IPS-18c (cell line): ENCODE data around the gene FAM209A.
"Not testable (repeated sequence)": the region's sequence is repeated elsewhere in the genome, so short reads cannot be mapped to it uniquely, and the experiment has no call there.

ENCODE experiments used
- H3K4me3 ChIP-seq: 2 replicates; pipeline ENCODE4 v1.7.0; 2013; ENCODE audit warnings: low read depth, mild to moderate bottlenecking, low read length, moderate library complexity; ENCODE audit not compliant: insufficient read depth
- H3K9me3 ChIP-seq: one replicate; pipeline ENCODE4 v1.6.1; 2013; ENCODE audit warnings: mild to moderate bottlenecking, low read length, moderate library complexity; ENCODE audit not compliant: control insufficient read depth, insufficient read depth

The FAM209A gene

GRCh38 chr20:56520746-56521354 lies 3.7 kb upstream of the FAM209A start:
- H3K4me3 ChIP-seq, H3K9me3 ChIP-seq: not testable (repeated sequence)

GRCh38 chr20:56522311-56522710 lies 2.2 kb upstream of the FAM209A start:
- Histone ChIP-seq H3K9me3 (peaks cover 9% of the 10 kb centered on the region), H3K4me3 (no peak overlapping the region)

GRCh38 chr20:56527521-56527920 lies 3.0 kb downstream of the FAM209A start:
- H3K4me3 ChIP-seq: no peak overlapping the region
- H3K9me3 ChIP-seq: no peaks in the 10 kb centered on the region

- H3K9me3 ChIP-seq, H3K4me3 ChIP-seq: not testable (repeated sequence)
Observed at GRCh38 chr20:56532946-56533345, 8.4 kb downstream of the FAM209A start, which contains the start of gene FAM209B. Gene FAM209B, plus strand, starts transcription at chr20:56533246. Its CDS starts 96 bp downstream, at chr20:56533342.

GRCh38 chr20:56537997-56538396 lies 13.5 kb downstream of the FAM209A start:
- H3K9me3 ChIP-seq: no peaks in the 10 kb centered on the region
- H3K4me3 ChIP-seq: no peak overlapping the region

- Histone ChIP-seq H3K9me3 (no peaks in the 10 kb centered on the region), H3K4me3 (no peak overlapping the region)
Observed at GRCh38 chr20:56540415-56540814, 15.9 kb downstream of the FAM209A start.

GRCh38 chr20:56542489-56543030 lies 18.0 kb downstream of the FAM209A start:
- Histone ChIP-seq H3K9me3 (no peaks in the 10 kb centered on the region), H3K4me3 (no peak overlapping the region)

- no peak overlapping the region for H3K4me3 ChIP-seq
- peaks cover 2% of the 10 kb centered on the region for H3K9me3 ChIP-seq
Observed at GRCh38 chr20:56551571-56551970, 27.0 kb downstream of the FAM209A start.

GRCh38 chr20:56552911-56553629 lies 28.5 kb downstream of the FAM209A start:
- Histone ChIP-seq H3K4me3 (no peak overlapping the region), H3K9me3 (no peaks in the 10 kb centered on the region)

- Histone ChIP-seq H3K9me3 (no peaks in the 10 kb centered on the region), H3K4me3 (no peak overlapping the region)
Observed at GRCh38 chr20:56554869-56555268, 30.3 kb downstream of the FAM209A start.

- Histone ChIP-seq H3K4me3 (no peak overlapping the region), H3K9me3 (no peaks in the 10 kb centered on the region)
Observed at GRCh38 chr20:56558968-56559367, 34.4 kb downstream of the FAM209A start.

- not testable (repeated sequence) for H3K9me3 ChIP-seq, H3K4me3 ChIP-seq
Observed at GRCh38 chr20:56564526-56564925, 40.0 kb downstream of the FAM209A start.

GRCh38 chr20:56565511-56565910 lies 41.0 kb downstream of the FAM209A start:
- H3K4me3 ChIP-seq: no peak overlapping the region
- no peaks in the 10 kb centered on the region for H3K9me3 ChIP-seq

GRCh38 chr20:56566621-56567020 lies 42.1 kb downstream of the FAM209A start:
- Histone ChIP-seq H3K9me3 (no peaks in the 10 kb centered on the region), H3K4me3 (no peak overlapping the region)

GRCh38 chr20:56570832-56571231 lies 46.3 kb downstream of the FAM209A start:
- no peak overlapping the region for H3K4me3 ChIP-seq
- no peaks in the 10 kb centered on the region for H3K9me3 ChIP-seq

GRCh38 chr20:56572172-56572571 lies 47.6 kb downstream of the FAM209A start:
- no peak overlapping the region for H3K4me3 ChIP-seq
- H3K9me3 ChIP-seq: no peaks in the 10 kb centered on the region

- Histone ChIP-seq H3K4me3 (no peak overlapping the region), H3K9me3 (no peaks in the 10 kb centered on the region)
Observed at GRCh38 chr20:56573986-56574385, 49.4 kb downstream of the FAM209A start.

- Histone ChIP-seq H3K9me3 (no peaks in the 10 kb centered on the region), H3K4me3 (no peak overlapping the region)
Observed at GRCh38 chr20:56574531-56575142, 50.1 kb downstream of the FAM209A start.
